ENCODE measurements around the gene TNFRSF12A. TPM values are rescaled to one million over a fixed set of nuclear protein-coding genes. Genes with fewer than 3 reads are reported as not detected.

TNFRSF12A gene
- total and polyA plus RNA-seq, 2 donors (not counting 1 experiment from before 2014, with no cell fraction given), result 80.7 to 196 TPM

DNA sequence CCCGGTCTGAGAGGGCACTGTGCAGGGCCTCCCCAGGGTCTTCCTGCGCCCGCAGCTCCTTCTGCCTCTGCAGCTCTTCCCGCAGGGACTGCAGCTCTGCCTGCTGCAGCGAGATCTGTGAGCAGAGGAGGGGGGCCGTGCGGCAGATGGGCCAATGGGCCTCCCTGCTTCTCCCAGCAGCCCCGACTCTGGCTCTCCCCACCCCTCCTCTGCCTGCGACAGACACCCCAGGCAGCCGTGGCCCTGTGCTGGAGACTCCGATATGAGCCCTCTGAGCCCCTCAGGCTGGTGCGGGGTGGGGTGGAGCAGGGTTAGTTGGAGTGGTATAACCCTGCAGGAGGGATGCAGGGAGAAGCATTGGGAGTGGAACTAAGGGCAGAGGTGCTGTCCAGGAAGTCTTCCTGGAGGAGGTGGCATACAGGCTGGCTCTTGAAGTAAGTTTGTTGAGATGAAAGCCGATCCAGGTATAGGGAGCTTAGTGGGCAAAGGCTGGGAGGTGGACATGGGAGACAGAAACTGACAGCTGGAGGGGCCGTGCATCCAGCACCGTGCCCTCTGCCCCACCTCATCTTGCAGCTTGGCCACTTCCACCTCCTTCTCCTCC lies 8.7 kb downstream of the TNFRSF12A start:
- Histone ChIP-seq H3K27me3 (ENCODE audit: control insufficient read depth, insufficient read depth, low read length) (peaks cover 12% of the 10 kb centered on the region), H4K20me1 (ENCODE audit: control insufficient read depth, extremely low read depth, insufficient read depth, low read length) (peaks cover 2% of the 10 kb centered on the region), H3K4me1 (ENCODE audit: control insufficient read depth, extremely low read depth, insufficient read depth, low read length) (no peaks in the 10 kb centered on the region), H3K36me3 (ENCODE audit: control insufficient read depth, insufficient read depth, low read length) (peaks cover 16% of the 10 kb centered on the region), H3K9ac (ENCODE audit: insufficient read depth, low read length) (no peak overlapping the region), H3K4me2 (ENCODE audit: extremely low read depth, insufficient read depth, low read length) (no peak overlapping the region), H2AFZ (ENCODE audit: low read length) (no peak overlapping the region), H3K4me3 (replicated peaks in 1 of 4; ENCODE audit: control extremely low read depth in 1 of 4, insufficient read depth in 1 of 4, low read depth in 3 of 4, low read length in 4 of 4) (no peak overlapping the region), H3K27ac (ENCODE audit: insufficient read depth, low read length) (no peak overlapping the region), H3K9me3 (ENCODE audit: control insufficient read depth, insufficient read depth, low read depth, low read length) (no peaks in the 10 kb centered on the region), H3K79me2 (ENCODE audit: control insufficient read depth, insufficient read depth, low read length) (no peaks in the 10 kb centered on the region)
- no peak for DNase-seq (ENCODE audit: low read depth in 2 of 2)
- TF ChIP-seq, protein P1, sequence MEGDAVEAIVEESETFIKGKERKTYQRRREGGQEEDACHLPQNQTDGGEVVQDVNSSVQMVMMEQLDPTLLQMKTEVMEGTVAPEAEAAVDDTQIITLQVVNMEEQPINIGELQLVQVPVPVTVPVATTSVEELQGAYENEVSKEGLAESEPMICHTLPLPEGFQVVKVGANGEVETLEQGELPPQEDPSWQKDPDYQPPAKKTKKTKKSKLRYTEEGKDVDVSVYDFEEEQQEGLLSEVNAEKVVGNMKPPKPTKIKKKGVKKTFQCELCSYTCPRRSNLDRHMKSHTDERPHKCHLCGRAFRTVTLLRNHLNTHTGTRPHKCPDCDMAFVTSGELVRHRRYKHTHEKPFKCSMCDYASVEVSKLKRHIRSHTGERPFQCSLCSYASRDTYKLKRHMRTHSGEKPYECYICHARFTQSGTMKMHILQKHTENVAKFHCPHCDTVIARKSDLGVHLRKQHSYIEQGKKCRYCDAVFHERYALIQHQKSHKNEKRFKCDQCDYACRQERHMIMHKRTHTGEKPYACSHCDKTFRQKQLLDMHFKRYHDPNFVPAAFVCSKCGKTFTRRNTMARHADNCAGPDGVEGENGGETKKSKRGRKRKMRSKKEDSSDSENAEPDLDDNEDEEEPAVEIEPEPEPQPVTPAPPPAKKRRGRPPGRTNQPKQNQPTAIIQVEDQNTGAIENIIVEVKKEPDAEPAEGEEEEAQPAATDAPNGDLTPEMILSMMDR (conservative IDR thresholded peaks at IDR 0.05 in 1 of 2, IDR thresholded peaks at IDR 0.05 in 1 of 2; ENCODE audit: low read depth in 1 of 2, low read length in 2 of 2), result no peak
- no peak for TF ChIP-seq EZH2 (IDR thresholded peaks at IDR 0.05; ENCODE audit: low read length, missing control alignments)

DNA sequence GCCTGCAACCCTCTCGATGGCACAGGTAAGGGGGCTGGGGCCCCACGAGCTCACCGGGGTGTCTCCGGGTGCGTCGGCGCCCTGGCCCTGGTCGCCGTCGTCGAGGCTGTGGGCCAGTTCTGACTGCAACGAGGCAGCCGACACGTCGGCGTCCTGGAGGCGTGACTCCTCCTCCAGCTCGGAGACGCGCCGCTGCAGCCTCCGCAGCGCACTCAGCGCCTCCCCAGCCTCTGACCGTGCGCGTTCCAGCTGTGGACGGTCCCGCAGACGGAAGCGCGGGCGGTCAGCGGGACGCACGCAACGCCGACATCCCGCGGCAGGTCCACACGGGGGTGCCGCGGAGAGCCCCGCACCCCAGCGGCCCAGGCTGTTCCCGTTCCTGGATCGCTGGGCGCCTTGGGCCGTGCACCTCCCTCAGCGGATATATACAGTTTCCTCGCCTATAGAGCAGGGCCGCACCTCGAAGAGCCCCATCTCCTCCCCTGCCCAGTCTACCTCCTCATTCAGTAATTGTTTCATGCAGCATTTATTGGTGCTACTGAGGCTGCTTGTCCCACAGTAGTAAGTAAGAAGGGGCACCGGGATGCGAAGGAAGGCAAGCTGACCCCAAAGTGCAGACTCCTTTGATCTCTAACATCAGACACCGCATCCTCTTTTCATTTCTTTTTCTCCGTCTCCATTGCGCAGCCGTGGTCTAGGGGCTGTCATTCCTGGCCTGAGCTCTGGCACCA lies 9.5 kb downstream of the TNFRSF12A start:
- Histone ChIP-seq H3K27me3 (ENCODE audit: control insufficient read depth, insufficient read depth, low read length) (peaks cover 17% of the 10 kb centered on the region), H3K36me3 (ENCODE audit: control insufficient read depth, insufficient read depth, low read length) (peaks cover 16% of the 10 kb centered on the region), H3K27ac (ENCODE audit: insufficient read depth, low read length) (no peak overlapping the region), H3K4me2 (ENCODE audit: extremely low read depth, insufficient read depth, low read length) (peak overlapping the region; percentile 77), H3K9ac (ENCODE audit: insufficient read depth, low read length) (no peak overlapping the region), H3K9me3 (ENCODE audit: control insufficient read depth, insufficient read depth, low read depth, low read length) (no peaks in the 10 kb centered on the region), H2AFZ (ENCODE audit: low read length) (no peak overlapping the region), H3K79me2 (ENCODE audit: control insufficient read depth, insufficient read depth, low read length) (no peaks in the 10 kb centered on the region), H4K20me1 (ENCODE audit: control insufficient read depth, extremely low read depth, insufficient read depth, low read length) (peaks cover 2% of the 10 kb centered on the region), H3K4me3 (replicated peaks in 1 of 4; ENCODE audit: control extremely low read depth in 1 of 4, insufficient read depth in 1 of 4, low read depth in 3 of 4, low read length in 4 of 4) (peak overlapping the region in 1 of 4 experiments; percentile 30), H3K4me1 (ENCODE audit: control insufficient read depth, extremely low read depth, insufficient read depth, low read length) (no peaks in the 10 kb centered on the region)
- peak in 1 of 2 donors; percentile 36 for DNase-seq (ENCODE audit: low read depth in 2 of 2)
- TF ChIP-seq, protein P1 (conservative IDR thresholded peaks at IDR 0.05 in 1 of 2, IDR thresholded peaks at IDR 0.05 in 1 of 2; ENCODE audit: low read depth in 1 of 2, low read length in 2 of 2), result no peak
- peak; percentile 65 for TF ChIP-seq EZH2 (IDR thresholded peaks at IDR 0.05; ENCODE audit: low read length, missing control alignments)

DNA sequence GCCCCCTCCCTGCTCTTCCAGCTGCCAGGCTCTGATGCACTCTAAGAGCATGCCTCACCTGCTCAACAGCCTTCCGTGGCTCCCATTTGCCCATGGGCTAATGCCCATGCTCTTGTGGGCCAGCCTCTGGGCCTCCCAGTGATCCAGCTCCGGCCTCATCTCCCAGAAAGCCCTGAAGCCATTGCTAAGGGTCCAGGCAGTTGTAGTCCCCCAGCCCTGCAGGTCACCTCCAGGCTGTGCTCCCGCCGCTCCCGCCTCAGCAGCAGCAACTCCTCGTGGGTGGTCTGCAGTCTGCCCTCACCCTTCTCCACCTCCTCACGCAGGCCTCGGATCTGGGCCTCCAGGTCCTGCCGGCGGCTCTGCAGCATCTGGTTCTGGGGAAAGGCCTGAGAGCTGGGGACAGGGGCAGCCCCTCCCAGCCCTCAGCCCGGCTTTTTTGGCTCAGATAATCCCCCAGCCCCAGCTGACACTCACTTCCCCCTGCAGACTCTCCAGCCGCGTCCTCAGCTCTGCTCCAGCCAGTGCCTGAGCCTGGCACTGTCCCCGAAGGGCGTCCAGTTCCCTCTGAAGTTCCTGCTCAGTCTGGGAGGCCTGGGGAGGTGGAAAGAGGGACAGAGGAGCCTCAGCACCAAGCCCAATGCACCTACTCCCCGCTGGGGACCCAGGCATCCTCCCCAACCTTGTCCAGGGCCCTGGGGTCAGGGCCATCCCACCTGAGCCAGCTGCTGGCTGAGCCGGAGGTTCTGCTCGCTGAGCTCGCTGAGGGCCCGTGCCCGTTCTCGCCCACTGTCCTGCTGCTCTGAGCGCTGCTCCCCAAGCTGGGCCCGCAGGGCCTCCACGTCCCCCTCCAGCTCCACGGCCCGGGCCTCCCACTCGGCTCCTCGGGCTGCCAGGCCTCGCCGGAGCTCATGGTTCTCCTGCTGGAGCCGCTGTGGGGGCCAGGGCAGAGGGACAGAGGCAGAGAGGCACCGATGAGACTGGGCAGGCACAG lies 10.3 kb downstream of the TNFRSF12A start:
- Histone ChIP-seq H3K9me3 (ENCODE audit: control insufficient read depth, insufficient read depth, low read depth, low read length) (no peaks in the 10 kb centered on the region), H3K4me3 (replicated peaks in 1 of 4; ENCODE audit: control extremely low read depth in 1 of 4, insufficient read depth in 1 of 4, low read depth in 3 of 4, low read length in 4 of 4) (no peak overlapping the region), H4K20me1 (ENCODE audit: control insufficient read depth, extremely low read depth, insufficient read depth, low read length) (peaks cover 2% of the 10 kb centered on the region), H3K9ac (ENCODE audit: insufficient read depth, low read length) (no peak overlapping the region), H3K79me2 (ENCODE audit: control insufficient read depth, insufficient read depth, low read length) (no peaks in the 10 kb centered on the region), H2AFZ (ENCODE audit: low read length) (no peak overlapping the region), H3K27me3 (ENCODE audit: control insufficient read depth, insufficient read depth, low read length) (peaks cover 24% of the 10 kb centered on the region), H3K36me3 (ENCODE audit: control insufficient read depth, insufficient read depth, low read length) (peaks cover 16% of the 10 kb centered on the region), H3K4me2 (ENCODE audit: extremely low read depth, insufficient read depth, low read length) (no peak overlapping the region), H3K4me1 (ENCODE audit: control insufficient read depth, extremely low read depth, insufficient read depth, low read length) (no peaks in the 10 kb centered on the region), H3K27ac (ENCODE audit: insufficient read depth, low read length) (no peak overlapping the region)
- TF ChIP-seq, protein P1 (conservative IDR thresholded peaks at IDR 0.05 in 1 of 2, IDR thresholded peaks at IDR 0.05 in 1 of 2; ENCODE audit: low read depth in 1 of 2, low read length in 2 of 2), result no peak
- peak; percentile 28 for TF ChIP-seq EZH2 (IDR thresholded peaks at IDR 0.05; ENCODE audit: low read length, missing control alignments)
- DNase-seq (ENCODE audit: low read depth in 2 of 2), result no peak
